ENCODE data around the gene OPN4. TPM values are rescaled to one million over a fixed set of nuclear protein-coding genes. Genes with fewer than 3 reads are reported as not detected.

OPN4 gene
- total RNA-seq, 1 experiment from 2014 or later = not detected

- no peaks in the 10 kb centered on the region for H3K36me3 ChIP-seq
- H3K27me3 ChIP-seq = no peaks in the 10 kb centered on the region
- DNase-seq = no peak
- no peak overlapping the region for H3K4me3 ChIP-seq
- peaks cover 14% of the 10 kb centered on the region for H3K4me1 ChIP-seq
- H3K9me3 ChIP-seq (replicated peaks) = no peaks in the 10 kb centered on the region
- H3K27ac ChIP-seq = no peak overlapping the region
These were observed 34.8 kb downstream of the OPN4 start for GRCh38 chr10:86689146-86689545.

- Histone ChIP-seq H3K27ac (no peak overlapping the region), H3K9me3 (replicated peaks) (no peaks in the 10 kb centered on the region), H3K36me3 (no peaks in the 10 kb centered on the region)
These were observed 35.9 kb downstream of the OPN4 start for GRCh38 chr10:86690231-86690630.

GRCh38 chr10:86690657-86691084 is 36.3 kb downstream of the OPN4 start:
- H3K27ac ChIP-seq = no peak overlapping the region
- H3K4me3 ChIP-seq = no peak overlapping the region
- no peaks in the 10 kb centered on the region for H3K27me3 ChIP-seq
- H3K9me3 ChIP-seq (replicated peaks) = no peaks in the 10 kb centered on the region
- no peaks in the 10 kb centered on the region for H3K36me3 ChIP-seq
- no peak for DNase-seq
- H3K4me1 ChIP-seq = peaks cover 10% of the 10 kb centered on the region

More at GRCh38 chr10:86690231-86690630, 35.9 kb downstream of the OPN4 start:
- DNase-seq = no peak
- H3K4me1 ChIP-seq = peaks cover 10% of the 10 kb centered on the region
- H3K27me3 ChIP-seq = no peaks in the 10 kb centered on the region
- H3K4me3 ChIP-seq = no peak overlapping the region

GRCh38 chr10:86691333-86692022 is 37.1 kb downstream of the OPN4 start:
- Histone ChIP-seq H3K27me3 (no peaks in the 10 kb centered on the region), H3K27ac (no peak overlapping the region), H3K4me3 (no peak overlapping the region), H3K9me3 (replicated peaks) (no peaks in the 10 kb centered on the region), H3K4me1 (peaks cover 10% of the 10 kb centered on the region), H3K36me3 (no peaks in the 10 kb centered on the region)
- DNase-seq = no peak

- no peaks in the 10 kb centered on the region for H3K27me3 ChIP-seq
- no peaks in the 10 kb centered on the region for H3K9me3 ChIP-seq (replicated peaks)
- no peak overlapping the region for H3K4me3 ChIP-seq
- H3K27ac ChIP-seq = no peak overlapping the region
- H3K36me3 ChIP-seq = no peaks in the 10 kb centered on the region
- peaks cover 10% of the 10 kb centered on the region for H3K4me1 ChIP-seq
- DNase-seq = no peak
These were observed 37.7 kb downstream of the OPN4 start for GRCh38 chr10:86692023-86692514.

GRCh38 chr10:86692664-86693063 is 38.3 kb downstream of the OPN4 start:
- Histone ChIP-seq H3K4me1 (peaks cover 6% of the 10 kb centered on the region), H3K27me3 (no peaks in the 10 kb centered on the region), H3K27ac (no peak overlapping the region), H3K4me3 (no peak overlapping the region), H3K9me3 (replicated peaks) (no peaks in the 10 kb centered on the region), H3K36me3 (no peaks in the 10 kb centered on the region)
- no peak for DNase-seq

GRCh38 chr10:86693275-86693674 is 38.9 kb downstream of the OPN4 start:
- Histone ChIP-seq H3K27me3 (no peaks in the 10 kb centered on the region), H3K4me3 (no peak overlapping the region), H3K9me3 (replicated peaks) (no peaks in the 10 kb centered on the region), H3K4me1 (peaks cover 3% of the 10 kb centered on the region; the same call in 1 of the 2 replicates), H3K27ac (no peak overlapping the region), H3K36me3 (no peaks in the 10 kb centered on the region)
- no peak for DNase-seq

- H3K4me3 ChIP-seq = no peak overlapping the region
- no peaks in the 10 kb centered on the region for H3K36me3 ChIP-seq
- peak; percentile 44 to 67 for DNase-seq
- H3K4me1 ChIP-seq = no peaks in the 10 kb centered on the region; the same call in 1 of the 2 replicates
- H3K27ac ChIP-seq = no peak overlapping the region
- no peaks in the 10 kb centered on the region for H3K9me3 ChIP-seq (replicated peaks)
- no peaks in the 10 kb centered on the region for H3K27me3 ChIP-seq
These were observed 39.5 kb downstream of the OPN4 start for GRCh38 chr10:86693721-86694369.

GRCh38 chr10:86698207-86698940 is 44.0 kb downstream of the OPN4 start:
- Histone ChIP-seq H3K27ac (no peak overlapping the region), H3K36me3 (no peaks in the 10 kb centered on the region)
- no peak for DNase-seq

GRCh38 chr10:86699125-86699524 is 44.8 kb downstream of the OPN4 start:
- Histone ChIP-seq H3K4me1 (no peaks in the 10 kb centered on the region), H3K27me3 (no peaks in the 10 kb centered on the region), H3K4me3 (no peak overlapping the region), H3K27ac (no peak overlapping the region), H3K9me3 (replicated peaks) (no peaks in the 10 kb centered on the region), H3K36me3 (no peaks in the 10 kb centered on the region)
- no peak for DNase-seq

More at GRCh38 chr10:86698207-86698940, 44.0 kb downstream of the OPN4 start:
- Histone ChIP-seq H3K4me3 (no peak overlapping the region), H3K9me3 (replicated peaks) (no peaks in the 10 kb centered on the region), H3K4me1 (no peaks in the 10 kb centered on the region; the same call in 1 of the 2 replicates), H3K27me3 (no peaks in the 10 kb centered on the region)

GRCh38 chr10:86699541-86699940 is 45.2 kb downstream of the OPN4 start:
- DNase-seq = no peak
- H3K4me1 ChIP-seq = no peaks in the 10 kb centered on the region
- H3K36me3 ChIP-seq = no peaks in the 10 kb centered on the region
- H3K27me3 ChIP-seq = no peaks in the 10 kb centered on the region
- no peak overlapping the region for H3K4me3 ChIP-seq
- no peaks in the 10 kb centered on the region for H3K9me3 ChIP-seq (replicated peaks)
- no peak overlapping the region for H3K27ac ChIP-seq

- H3K4me3 ChIP-seq = no peak overlapping the region
- H3K27ac ChIP-seq = no peak overlapping the region
- H3K36me3 ChIP-seq = no peaks in the 10 kb centered on the region
- no peaks in the 10 kb centered on the region for H3K27me3 ChIP-seq
- H3K9me3 ChIP-seq (replicated peaks) = no peaks in the 10 kb centered on the region
- H3K4me1 ChIP-seq = no peaks in the 10 kb centered on the region
- DNase-seq = no peak
These were observed 45.9 kb downstream of the OPN4 start for GRCh38 chr10:86699991-86700840.

GRCh38 chr10:86700851-86701617 is 46.7 kb downstream of the OPN4 start:
- Histone ChIP-seq H3K9me3 (replicated peaks) (no peaks in the 10 kb centered on the region), H3K4me1 (no peaks in the 10 kb centered on the region), H3K27me3 (no peaks in the 10 kb centered on the region), H3K4me3 (no peak overlapping the region), H3K27ac (no peak overlapping the region), H3K36me3 (no peaks in the 10 kb centered on the region)
- DNase-seq = no peak

GRCh38 chr10:86703176-86703575 is 48.8 kb downstream of the OPN4 start:
- Histone ChIP-seq H3K27me3 (no peaks in the 10 kb centered on the region), H3K9me3 (replicated peaks) (no peaks in the 10 kb centered on the region), H3K36me3 (no peaks in the 10 kb centered on the region), H3K4me1 (peaks cover 2% of the 10 kb centered on the region; the same call in 1 of the 2 replicates), H3K4me3 (no peak overlapping the region), H3K27ac (no peak overlapping the region)
- DNase-seq = no peak
